ENCODE results near the gene ODAM.

- no peak for TF ChIP-seq EZH2 (IDR thresholded peaks at IDR 0.05)
- no peak for TF ChIP-seq POLR2AphosphoS5 (IDR thresholded peaks at IDR 0.05; ENCODE audit: borderline replicate concordance, low read depth, low read length)
These were observed 41.6 kb upstream of the ODAM start, which contains the start of gene PRR27 for GRCh38 chr4:70153937-70154336.

Measured in SK-N-MC (cell line).